Adrenal gland (tissue), 5 donors: ENCODE measurements around the gene TMEM266.

ENCODE experiments used
- CTCF ChIP-seq, 6 experiments: fragments of 450-650 bp in 4 of 6; fragments of 200-600 bp in 2 of 6; sonication (generic) in 1 of 6; IDR thresholded peaks; 1 replicate in 5 of 6; 2 replicates in 1 of 6; pipeline versions ENCODE4 v1.5.1 to v1.8.0; 2016 to 2021; ENCODE audit warnings: antibody characterized with exemption in 6 of 6, mild to moderate bottlenecking in 2 of 6, moderate library complexity in 1 of 6
- POLR2A ChIP-seq, 2 donors: fragments of 450-650 bp; IDR thresholded peaks; one replicate each; pipeline ENCODE4 v1.6.1; 2017; ENCODE audit warnings: antibody characterized with exemption in 2 of 2, mild to moderate bottlenecking in 2 of 2, moderate library complexity in 1 of 2
- donor health status: DM: no; HTN: no; CAD: no.

DNA sequence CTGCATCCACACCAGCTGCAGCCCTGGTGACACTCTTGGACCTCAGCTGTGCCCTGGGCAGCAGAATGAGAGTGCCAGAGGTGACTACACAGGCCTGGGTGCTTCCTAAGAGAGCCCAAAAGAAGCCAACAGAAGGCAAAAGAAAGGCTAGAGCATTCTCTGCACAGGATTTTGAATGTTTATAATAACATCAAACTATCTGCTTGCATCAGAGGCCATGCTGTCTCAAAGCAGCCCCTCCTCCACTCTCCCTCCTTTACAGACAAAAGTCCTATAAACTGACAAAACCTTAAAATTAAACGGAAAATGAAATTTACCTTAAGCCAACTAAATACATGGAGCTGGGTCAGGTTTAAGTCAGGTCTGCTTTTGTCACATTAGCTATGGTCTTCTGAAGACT, 155.8 kb downstream of the TMEM266 start:
- TF ChIP-seq CTCF (IDR thresholded peaks at IDR 0.05) (no peak), POLR2A (IDR thresholded peaks at IDR 0.05) (no peak)
